Dedifferentiated amniotic fluid mesenchymal stem cell (primary cell): ENCODE results near the gene ATP5ME.
"Not testable (repeated sequence)": the region's sequence is repeated elsewhere in the genome, so short reads cannot be mapped to it uniquely, and the experiment has no call there.

Experiments used
- DNase-seq: peaks from one replicate; pipeline ENCODE4 v3.0.0-alpha.2; 2016; ENCODE audit errors: extremely low spot score

Gene ATP5ME

DNA sequence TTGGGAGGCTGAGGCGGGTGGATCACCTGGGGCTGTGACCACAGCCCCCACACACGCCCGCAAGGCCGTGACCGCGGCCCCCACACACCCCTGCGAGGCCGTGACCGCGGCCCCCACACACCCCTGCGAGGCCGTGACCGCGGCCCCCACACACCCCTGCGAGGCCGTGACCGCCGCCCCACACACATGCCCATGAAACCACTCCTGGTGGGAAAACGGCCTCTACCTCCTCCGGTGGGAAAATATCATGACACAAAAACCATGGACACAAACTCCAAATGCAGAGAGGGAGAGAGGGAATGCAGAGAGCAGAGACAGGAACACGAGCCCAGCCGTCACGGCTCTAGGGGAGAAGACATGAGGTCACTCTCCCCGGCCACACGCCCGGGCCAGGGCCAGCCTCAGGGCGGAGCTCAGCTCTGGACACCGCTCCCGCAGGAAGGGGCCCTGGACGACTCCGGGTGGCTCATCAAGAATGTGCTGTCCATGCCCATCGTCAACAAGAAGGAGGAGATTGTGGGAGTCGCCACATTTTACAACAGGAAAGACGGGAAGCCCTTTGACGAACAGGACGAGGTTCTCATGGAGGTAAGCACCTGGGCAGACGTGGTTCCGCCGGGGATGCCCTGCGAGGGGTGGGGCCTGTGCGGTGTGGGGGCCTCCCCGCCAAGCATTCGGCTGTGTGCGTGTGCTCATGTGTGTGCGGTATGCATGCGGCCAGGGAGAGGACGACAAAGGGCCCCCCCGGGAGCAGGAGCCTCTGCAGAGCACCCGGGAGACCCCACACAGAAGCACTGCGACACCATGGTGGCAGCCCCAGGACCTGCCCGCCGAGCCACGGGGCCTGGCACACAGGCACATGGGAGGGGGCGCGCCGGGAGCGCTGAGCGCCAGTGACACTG is 17.4 kb downstream of the ATP5ME start:
- DNase-seq: no peak

DNA sequence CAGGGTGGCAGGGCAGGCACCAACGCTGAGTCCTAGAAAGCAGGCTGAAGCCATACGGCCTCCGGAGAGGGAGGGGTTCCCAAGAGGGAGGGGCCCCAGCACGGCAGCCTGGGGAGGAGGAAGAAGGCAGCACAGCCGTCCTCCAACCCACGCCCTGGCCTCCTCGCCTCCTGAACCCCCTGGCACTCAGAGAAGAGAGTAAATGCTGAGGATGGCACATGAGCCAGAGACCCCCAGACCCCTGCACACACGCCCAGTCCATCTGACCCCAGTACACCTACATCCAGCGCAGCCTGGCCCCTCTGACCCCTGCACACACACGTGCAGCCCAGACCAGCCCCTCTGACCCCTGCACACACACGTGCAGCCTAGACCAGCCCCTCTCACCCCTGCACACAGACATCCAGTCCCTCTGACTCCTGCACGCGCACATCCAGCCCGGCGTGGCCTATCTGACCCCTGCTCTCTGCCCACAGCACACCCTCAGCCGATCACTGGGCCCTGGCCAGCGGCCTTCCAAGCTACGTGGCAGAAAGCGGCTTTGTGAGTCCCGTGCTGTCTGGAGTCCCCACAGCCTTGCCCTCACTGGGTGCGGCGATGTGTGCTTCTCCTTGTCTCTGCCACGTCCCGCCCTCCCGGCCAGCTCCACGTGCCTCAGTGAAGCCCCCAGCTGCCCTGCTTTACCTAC is 18.5 kb downstream of the ATP5ME start:
- no peak for DNase-seq

DNA sequence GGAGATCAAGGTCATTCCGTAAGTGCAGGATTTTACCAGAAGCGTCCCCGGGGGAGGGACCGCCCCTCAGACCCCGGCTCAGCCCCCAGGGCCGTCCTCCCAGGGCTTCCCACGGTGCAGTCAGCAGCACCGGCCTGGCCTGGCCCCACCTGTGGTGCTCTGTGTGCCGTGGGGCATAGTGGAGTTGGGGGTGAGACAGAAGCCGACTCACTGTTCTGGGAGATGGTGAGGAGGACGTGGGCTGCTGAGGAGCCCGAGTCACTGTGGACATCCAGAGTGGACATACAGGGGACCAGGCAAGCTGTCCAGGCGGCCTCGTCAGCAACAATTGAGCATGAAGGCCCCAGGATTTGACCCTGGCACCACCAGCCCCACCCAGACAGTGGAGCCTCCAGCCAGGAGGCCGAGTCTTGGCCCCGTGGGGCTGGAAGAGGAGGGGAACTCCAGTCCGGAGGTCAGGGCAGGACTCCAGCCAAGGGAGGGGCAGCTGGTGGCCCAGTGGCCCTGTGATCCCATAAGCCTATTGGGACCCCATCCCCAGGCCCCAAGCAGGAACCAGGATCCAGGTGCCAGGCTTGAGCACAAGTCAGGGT is 19.1 kb downstream of the ATP5ME start:
- no peak for DNase-seq

DNA sequence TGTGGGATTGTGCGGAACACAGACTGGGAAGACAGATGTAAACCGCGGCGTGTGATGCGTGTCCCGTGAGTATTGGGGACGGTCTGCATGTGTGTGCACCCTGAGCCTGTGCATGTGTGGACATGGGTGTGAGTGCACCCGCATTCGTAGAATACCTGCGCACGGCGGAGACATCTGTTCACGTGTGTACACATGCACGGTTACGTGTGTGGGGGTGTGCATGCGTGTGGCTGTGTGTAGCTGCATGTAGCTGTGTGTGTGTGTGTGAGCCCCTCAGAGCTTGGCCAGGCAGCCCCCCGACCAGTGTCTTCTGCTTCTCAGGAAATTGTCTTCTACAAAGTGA is 19.6 kb downstream of the ATP5ME start:
- no peak for DNase-seq

DNA sequence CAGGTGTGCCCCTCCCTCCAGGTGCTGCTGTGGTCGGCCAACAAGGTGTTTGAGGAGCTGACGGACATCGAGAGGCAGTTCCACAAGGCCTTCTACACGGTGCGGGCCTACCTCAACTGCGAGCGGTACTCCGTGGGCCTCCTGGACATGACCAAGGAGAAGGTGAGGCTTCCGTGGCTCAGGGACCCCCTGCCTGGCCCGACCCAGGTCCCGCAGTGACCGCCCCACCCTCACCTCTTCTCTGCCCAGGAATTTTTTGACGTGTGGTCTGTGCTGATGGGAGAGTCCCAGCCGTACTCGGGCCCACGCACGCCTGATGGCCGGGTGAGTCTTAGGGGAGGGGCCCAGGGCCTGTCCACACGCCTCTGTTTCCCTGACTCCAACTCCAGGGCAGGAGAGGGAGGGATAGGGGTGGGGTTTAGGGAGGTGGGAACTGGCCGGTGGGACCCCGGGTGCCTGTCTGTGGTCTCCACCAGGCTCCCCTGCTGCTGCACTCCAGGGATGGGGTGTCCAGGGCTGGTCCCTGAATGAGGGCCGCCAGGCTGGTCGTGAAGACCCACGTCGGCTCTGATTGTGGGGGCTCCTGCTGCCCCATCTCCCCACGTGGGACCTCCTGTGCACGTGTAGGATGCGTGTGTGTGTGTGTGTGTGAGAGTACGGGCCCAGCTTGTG is 20.1 kb downstream of the ATP5ME start:
- DNase-seq: no peak

DNA sequence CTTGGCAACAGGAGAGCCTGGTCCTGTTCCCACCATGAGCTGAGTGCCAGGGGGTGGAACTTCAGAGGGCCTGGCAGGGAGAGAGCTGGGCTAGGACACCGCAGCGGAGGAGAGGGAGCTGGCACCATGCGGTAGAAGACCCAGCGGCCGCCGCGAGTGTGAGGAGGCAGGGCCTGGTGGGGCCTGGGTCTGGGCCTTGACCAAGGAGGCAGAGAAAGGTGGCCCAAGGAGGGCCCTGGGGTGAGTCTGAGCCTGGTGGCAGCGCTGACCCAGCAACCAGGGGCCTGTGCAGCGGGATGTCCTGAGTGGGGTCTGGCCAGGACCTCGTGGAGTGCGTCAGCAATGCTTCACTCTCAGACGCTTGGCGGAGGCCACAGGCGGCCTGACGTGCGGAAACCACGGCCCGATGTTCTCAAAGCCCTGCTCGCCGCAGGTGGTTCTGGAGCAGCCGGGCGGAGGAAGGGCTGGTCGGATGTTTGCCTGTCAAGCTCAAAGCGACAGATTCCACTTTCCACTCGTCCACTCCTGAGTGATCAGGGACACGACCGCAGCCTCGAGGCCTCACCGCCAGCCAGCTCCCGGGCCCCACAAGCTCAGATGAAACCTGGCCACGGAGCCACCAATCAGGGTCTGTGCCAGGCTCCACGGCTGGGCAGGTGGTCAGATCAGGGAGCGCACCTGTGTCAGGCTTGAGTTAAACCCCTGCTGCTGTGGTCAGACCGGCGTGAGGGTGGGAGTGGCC is 20.8 kb downstream of the ATP5ME start:
- no peak for DNase-seq

DNA sequence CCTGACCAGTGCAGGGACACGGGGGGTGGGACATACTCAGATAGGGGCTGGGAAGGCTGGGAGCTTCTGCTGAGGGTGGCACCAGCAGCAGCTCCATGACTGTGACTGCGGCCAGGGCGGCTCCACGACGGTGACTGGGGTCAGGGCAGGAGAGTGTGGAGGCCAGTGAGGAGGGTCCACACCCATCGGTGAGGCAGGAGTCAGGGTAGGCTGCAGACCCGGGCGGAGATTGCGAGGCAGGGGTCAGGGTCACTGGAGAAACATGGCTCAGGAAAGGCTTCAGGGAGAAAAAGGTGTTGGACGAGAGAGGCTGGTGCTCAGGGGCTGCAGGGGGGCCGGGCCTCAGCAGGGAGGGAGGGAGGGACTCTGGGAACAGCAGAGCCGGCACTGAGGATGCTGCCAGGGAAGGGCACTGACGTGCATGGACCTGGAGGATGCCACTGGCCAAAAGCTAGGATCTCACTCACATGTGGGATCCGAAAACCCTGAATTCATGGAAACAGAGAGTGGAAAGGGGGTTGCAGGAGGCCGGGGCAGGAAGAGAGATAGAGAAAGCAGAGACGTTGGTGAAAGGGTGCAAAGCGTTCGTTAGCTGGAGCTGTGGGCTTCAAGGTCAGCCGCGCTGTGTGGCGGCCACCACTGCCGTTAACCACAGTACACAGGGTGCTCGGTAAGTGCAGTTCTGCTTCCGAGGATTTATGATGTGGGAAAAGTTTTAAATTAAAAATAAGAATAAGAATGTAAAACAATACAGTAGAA is 22.0 kb downstream of the ATP5ME start:
- no peak for DNase-seq

DNA sequence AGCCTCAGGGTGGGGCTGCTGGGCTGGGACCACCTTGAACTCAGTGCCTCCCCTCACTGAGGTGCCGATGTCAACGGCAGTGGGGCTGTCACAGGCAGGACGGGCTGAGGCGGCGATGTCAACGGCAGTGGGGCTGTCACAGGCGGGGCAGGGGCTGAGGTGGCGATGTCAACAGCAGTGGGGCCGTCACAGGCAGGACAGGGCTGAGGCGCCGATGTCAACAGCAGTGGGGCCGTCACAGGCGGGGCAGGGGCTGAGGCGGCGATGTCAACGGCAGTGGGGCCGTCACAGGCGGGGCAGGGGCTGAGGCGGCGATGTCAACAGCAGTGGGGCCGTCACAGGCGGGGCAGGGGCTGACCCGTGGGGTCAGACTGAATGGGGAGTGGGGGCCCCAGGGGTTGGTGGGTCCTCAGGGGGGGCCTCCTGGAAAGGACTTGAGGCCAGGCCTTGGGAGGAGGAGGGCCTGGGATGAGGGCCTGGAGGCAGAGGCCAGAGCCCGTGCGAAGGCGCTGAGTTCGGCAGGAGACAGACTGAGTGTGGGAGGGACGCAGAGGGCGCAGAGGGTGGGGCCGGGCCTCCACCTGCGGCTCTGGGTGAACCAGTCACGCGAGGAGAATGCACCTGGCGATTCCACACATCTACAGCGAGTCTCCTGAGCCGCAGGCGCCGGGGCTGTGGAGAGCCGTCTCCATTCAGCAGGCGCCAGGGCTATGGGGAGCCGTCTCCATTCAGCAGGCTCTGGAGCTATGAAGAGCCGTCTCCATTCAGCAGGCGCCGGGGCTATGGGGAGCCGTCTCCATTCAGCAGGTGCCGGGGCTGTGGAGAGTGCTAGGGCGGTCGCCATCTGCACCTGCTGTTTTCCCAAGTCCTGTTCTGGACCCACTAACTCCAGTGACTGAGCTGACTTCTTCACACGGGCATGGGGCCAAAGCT is 22.9 kb downstream of the ATP5ME start:
- no peak for DNase-seq

DNA sequence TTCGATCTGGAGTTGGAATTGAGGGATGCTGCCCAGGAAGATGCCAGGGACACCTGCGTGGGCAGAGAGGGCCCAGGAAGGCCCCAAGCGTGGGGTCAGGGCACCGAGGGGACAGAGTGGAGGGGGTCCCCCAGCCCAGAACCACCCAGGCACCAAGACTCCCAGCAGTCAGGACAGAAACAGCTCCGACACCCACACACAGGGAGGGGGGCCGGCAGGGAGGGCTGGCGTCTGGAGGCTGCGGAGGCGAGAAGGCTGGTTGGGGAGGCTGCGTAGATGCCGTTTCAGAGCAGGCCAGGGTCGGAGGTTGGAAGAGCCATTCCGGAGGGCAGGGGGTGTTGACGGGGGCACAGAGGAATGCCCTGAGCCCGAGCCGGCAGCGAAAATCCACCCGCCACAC is 23.6 kb downstream of the ATP5ME start:
- no peak for DNase-seq

DNA sequence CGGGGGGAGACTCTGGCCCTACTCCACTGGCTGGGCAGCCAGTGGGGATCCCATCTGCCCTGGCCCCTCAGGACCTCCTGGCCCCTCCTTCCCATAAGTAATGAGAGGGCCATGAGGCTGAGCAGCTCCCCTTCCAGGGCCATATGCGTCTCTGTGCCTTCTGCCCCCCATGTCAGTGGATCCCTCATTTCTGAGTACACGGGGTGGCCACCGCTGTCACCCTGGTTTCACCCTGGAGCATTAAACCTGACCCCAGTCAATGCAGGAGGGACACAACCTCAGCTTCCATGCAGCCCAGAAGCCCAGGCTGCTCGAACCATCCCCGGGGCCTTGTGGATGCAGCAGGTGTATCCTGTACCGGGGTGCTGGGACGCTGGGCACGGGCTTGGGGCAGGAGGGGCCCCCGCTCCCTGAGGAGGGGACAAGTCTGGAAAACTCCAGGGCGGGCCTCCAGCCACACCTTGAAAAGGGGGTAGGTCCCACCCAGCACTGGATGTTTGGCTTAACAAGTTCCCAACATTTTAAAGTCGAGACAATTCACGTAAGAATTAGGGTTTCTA is 24.2 kb downstream of the ATP5ME start:
- no peak for DNase-seq

DNA sequence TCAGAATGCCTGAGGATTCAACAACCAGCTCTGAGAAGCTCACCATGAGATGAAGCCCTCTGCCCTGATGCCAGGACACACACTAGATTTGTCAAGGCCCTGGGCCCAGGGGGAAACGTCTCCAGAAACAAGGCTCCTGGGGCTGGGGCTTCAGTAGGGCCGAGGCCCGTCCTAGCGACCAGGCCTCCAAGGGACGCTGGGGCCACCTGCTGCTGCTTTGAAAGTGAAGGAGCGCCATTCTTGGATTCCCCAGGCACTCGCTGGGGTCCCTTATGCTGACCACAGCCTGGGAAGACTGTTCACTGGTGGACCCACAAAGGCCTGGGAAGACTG is 24.8 kb downstream of the ATP5ME start:
- DNase-seq: no peak

DNA sequence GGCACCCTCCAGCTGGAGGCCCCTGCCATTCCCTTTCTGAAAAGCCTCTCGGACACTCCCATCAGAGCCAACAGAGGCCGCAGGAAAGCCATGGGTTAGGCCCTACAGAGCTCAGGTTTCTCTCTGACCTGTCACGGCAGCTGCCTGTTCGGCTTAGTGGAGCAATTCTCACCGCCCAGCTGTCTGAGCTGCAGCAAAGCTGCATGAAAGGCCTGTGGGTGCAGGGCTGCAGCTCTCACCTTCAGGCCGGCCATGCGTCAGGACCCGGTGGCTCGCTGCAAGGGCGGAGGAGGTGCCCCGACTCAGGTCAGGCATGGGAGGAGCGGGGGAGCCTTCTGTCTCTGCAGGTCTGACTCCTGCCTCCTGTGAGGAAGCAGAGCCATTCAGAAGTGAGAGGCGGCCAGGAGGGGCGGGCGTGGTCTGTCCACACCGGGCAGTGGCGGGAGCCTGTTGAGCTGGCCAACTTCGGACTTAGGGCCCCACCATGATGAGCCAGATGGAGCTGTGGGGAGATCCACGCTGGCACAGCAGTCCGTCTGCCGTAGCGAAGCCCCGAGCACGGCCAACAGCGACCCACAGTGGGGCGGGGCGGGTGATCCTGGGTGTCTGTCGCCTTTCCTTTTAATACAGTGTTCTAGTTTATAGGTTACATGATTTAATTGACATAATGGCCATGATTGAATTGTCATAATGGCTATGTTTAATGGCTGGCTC is 25.3 kb downstream of the ATP5ME start:
- DNase-seq: no peak

DNA sequence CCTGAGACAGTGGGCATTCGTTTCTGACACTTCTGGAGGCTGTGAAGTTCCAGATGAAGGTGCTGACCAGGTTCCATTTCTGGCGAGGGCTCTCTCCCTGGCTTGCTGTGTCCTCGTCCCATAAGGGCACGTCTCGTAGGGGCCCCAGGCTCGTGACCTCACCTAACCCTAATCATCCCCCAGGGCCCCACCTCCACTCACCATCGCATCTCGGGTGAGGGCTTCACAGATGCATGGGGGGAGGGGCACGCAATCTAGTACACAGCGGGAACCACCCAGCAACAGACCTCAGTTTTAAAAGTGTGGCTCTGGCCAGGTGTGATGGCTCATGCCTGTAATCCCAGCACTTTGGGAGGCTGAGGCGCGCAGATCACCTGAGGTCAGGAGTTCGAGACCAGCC is 26.6 kb downstream of the ATP5ME start:
- no peak for DNase-seq

DNA sequence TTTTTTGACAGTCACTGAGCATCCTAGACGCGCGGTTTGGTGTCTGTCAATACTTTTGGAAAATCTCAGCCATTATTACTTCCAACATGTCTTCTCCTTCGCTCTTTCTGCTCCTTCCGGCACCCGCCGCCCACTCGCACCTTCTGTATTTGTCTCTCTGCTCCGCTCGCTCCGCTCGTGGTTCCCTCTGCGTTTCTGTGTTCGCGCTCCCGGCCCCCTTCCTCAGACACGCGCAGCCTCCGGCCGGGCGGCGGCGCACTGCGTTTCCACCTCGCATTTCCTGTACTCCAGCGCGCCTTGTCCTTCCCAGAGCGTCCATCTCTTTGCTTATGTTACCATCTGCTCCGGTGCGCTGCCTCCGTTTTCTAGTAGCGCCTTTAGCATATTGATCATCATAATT is 27.6 kb downstream of the ATP5ME start:
- no peak for DNase-seq

DNA sequence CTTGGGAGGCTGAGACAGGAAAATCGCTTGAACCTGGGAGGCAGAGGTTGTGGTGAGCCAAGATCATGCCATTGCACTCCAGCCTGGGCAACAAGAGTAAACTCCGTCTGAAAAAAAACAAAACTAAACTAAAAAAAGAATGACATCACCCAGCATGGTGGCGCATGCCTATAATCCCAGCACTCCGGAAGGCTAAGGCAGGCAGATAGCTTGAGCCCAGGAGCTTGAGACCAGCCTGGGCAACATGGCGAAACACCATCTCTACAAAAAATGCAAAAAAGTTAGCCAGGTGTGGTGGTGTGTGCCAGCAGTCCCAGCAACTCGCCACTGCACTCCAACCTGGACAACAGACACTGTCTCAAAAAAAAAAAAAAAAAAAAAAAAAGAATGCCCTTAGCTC is 31.7 kb downstream of the ATP5ME start:
- DNase-seq: not testable (repeated sequence)

DNA sequence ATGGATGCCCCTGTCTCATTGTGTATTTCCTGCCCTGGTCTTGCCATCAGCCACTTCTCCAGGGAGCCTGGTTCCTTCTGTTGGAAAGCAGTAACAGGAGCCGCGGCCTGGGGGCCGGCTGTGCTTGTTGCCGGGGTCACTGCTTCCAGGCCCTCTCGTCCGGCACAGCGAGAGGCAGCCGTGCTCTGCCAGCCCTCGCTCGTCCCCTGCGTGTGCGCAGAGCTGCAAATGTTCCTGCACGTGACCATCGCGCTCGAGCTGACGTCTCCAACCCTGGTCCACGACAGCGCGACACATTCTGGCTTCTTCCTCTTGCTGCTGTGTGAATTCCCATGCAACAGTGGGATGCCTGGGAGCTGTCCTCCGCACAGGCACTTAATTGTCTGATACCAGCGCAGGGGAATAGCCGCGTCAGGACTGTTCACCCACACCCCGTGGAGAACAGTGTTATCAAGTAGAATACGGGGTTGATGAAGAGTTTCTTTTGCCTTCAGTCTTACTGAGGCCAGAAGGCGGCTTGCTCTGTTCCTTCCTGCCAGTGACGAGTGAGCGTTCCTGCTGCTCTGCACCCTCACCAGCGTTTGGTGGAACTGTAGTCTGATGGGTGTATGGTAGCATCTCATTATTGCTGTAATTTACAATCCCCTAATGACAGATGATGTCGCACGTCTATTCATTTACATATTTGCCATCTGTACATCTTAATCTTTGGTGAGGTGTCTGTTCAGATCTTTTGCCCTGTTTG is 36.4 kb downstream of the ATP5ME start:
- no peak for DNase-seq

DNA sequence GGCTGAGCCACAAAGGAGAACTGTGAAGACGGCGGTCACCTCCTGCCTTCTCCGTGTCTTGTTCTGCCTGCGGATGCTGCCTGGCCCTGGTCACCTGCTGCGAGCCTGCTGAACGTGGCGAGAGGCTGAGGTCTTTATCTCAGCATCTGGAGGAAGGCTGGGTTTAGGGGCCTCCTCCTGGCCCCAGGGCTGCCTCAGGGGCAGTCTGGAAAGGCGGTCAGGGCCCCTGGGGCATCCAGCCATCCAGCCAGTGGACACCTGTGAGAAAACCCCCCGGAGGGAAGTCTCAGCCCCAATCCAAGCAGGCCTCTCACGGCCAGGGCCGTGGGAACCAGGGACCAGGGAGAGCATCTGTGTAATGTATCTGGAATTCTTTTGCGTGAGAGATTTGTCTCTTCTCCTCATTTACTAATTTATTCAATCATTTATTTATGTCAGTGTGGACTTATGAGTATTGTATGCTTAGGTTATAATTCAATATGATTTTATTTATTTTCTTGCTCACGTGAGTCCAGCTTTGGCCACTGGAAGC is 37.4 kb downstream of the ATP5ME start:
- DNase-seq: no peak
